ENCODE data around the gene LRFN4. TPM values are rescaled to one million over a fixed set of nuclear protein-coding genes. Genes with fewer than 3 reads are reported as not detected.

Gene LRFN4
- total RNA-seq, 4 donors from 2014 or later: 8.7 to 21.9 (median 13.1) TPM

DNA sequence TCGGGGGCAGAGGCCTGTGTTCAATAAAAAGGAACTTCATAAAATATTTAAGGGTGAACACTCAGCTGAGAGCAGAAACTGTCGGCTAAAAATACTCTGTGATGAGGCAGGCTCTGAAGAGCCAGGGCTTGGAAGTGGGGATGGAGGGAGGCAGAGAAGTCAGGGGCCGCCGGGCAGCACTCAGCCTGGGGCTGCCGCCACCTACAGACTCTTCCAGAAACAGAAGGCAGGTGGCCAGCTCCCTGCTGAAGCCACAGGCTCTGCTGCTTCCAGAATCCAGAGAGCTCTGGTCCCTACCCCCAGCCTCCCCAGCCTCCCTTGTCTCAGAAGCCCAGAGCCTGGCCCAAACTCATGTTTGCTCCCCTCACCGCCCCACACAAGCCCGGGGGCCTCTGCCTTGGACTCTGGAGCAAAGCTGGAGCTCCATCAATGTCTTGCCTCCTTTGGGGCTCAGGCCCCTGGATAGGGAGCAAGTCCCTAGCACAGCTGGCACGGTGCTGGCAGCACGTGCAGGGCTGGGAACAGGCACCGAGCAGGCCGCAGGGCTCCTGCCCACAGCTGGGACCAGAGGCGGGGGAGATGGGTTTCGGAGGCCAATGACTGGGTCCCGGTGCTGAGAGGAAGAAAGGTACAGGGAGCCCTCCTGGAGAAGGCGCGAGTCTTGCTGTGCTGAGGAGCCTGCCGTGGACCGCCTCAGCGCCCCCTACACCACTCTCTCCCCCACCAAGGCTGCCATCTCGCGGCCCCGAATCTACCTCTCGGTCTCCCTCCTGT is 8.2 kb downstream of the LRFN4 start:
- Histone ChIP-seq H3K27me3 (no peaks in the 10 kb centered on the region), H3K4me1 (no peaks in the 10 kb centered on the region), H3K4me3 (no peak overlapping the region), H3K36me3 (peaks cover 0 to 28% (median 12%) of the 10 kb centered on the region in 4 donors), H3K27ac (replicated peaks in 1 of 4) (no peak overlapping the region), H3K9me3 (no peaks in the 10 kb centered on the region)
- intact Hi-C loops (cut with DNase I): no loop called here
- no peak for TF ChIP-seq CTCF (IDR thresholded peaks at IDR 0.05)
- no peak for TF ChIP-seq POLR2AphosphoS5 (IDR thresholded peaks at IDR 0.05)
- no peak for TF ChIP-seq EP300 (IDR thresholded peaks at IDR 0.05)
- no peak for TF ChIP-seq POLR2A (IDR thresholded peaks at IDR 0.05; ENCODE audit: low read depth)
- DNase-seq (ENCODE audit: extremely low spot score): no peak
- WGBS: 89% methylated on average over 23 of the region's 23 CpGs

GRCh38 chr11:66866007-66866406 is 9.1 kb downstream of the LRFN4 start:
- Histone ChIP-seq H3K27me3 (no peaks in the 10 kb centered on the region), H3K9me3 (no peaks in the 10 kb centered on the region), H3K36me3 (peaks cover 0 to 36% (median 15%) of the 10 kb centered on the region in 4 donors), H3K4me3 (no peak overlapping the region), H3K4me1 (no peaks in the 10 kb centered on the region), H3K27ac (replicated peaks in 1 of 4) (no peak overlapping the region)
- no peak for DNase-seq (ENCODE audit: extremely low spot score)
- TF ChIP-seq POLR2A (IDR thresholded peaks at IDR 0.05; ENCODE audit: low read depth) (no peak), EP300 (IDR thresholded peaks at IDR 0.05) (no peak), POLR2AphosphoS5 (IDR thresholded peaks at IDR 0.05) (no peak), CTCF (IDR thresholded peaks at IDR 0.05) (no peak)
- 92% methylated on average over 16 of the region's 23 CpGs for WGBS
- intact Hi-C loops (cut with DNase I): no loop called here

DNA sequence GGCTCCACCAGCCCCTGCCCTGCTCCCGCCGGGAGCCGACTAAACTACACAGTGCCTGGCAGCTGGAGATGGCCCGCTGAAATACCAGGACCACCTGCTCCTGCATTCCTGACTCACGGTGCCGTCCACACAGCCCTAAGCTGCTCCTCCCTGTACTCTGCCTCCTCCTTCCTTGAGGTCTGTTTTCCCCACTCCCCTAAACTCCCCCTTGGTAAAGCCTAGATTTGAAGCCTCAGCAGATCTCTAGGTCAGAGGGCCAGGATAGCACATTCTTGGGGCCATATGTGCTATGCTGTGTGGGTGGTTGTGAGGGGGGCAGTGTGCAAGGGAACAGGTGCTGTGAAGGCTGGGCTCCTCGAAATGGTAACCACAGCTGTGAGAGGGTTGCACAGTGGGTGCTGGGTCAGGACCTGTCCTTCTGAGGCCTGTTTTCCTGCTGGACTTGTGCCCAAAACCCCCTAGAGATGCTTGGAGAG is 9.7 kb downstream of the LRFN4 start:
- H3K36me3 ChIP-seq: peaks cover 0 to 38% (median 17%) of the 10 kb centered on the region in 4 donors
- whole genome bisulfite sequencing: 88% methylated on average over 3 of the region's 7 CpGs
- H3K27me3 ChIP-seq: no peaks in the 10 kb centered on the region
- H3K4me1 ChIP-seq: no peaks in the 10 kb centered on the region
- H3K27ac ChIP-seq (replicated peaks in 1 of 4): no peak overlapping the region
- no peak for TF ChIP-seq POLR2AphosphoS5 (IDR thresholded peaks at IDR 0.05)
- no peak for TF ChIP-seq POLR2A (IDR thresholded peaks at IDR 0.05; ENCODE audit: low read depth)
- TF ChIP-seq EP300 (IDR thresholded peaks at IDR 0.05): no peak
- no peak for TF ChIP-seq CTCF (IDR thresholded peaks at IDR 0.05)
- H3K9me3 ChIP-seq: no peaks in the 10 kb centered on the region
- no peak for DNase-seq (ENCODE audit: extremely low spot score)
- H3K4me3 ChIP-seq: no peak overlapping the region
- intact Hi-C loops (cut with DNase I): no loop called here

DNA sequence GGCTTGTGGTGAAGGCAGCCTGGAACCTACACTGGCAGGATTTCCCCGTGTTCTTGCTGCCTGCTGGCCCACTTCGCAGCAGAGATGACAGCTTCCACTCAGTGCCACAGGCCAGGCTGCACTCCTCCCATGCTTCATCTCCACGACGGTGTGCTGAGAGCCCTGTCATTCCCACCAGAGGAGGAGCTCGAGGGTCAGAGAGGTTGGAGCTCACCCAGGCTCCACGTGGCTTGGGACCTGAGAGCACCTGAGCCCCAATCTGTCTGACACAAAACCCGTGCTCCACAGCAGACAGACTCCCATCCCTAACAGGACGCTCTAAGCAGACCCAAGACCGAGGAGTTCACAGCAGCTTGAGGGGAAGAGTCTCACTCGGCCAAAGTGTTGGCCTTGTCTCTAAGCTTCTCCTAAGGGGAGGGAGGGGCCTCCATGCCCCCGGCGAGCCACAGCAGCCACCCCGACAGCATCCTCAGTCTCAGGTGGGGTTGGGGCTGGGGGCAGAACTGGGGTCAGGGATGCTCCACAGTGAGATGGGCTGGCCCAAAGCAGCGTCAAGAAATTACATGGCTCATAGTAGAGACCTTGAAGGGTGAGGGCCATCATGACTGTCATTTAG is 10.7 kb downstream of the LRFN4 start:
- intact Hi-C loops (cut with DNase I): no loop called here
- DNase-seq (ENCODE audit: extremely low spot score): no peak
- 87% methylated on average over 12 of the region's 14 CpGs for WGBS

More for the DNA sequence above, 10.7 kb downstream of the LRFN4 start:
- TF ChIP-seq EP300 (IDR thresholded peaks at IDR 0.05): no peak
- TF ChIP-seq POLR2AphosphoS5 (IDR thresholded peaks at IDR 0.05): no peak
- TF ChIP-seq POLR2A (IDR thresholded peaks at IDR 0.05; ENCODE audit: low read depth): no peak
- no peak for TF ChIP-seq CTCF (IDR thresholded peaks at IDR 0.05)
- no peaks in the 10 kb centered on the region for H3K9me3 ChIP-seq
- peaks cover 0 to 39% (median 16%) of the 10 kb centered on the region in 4 donors for H3K36me3 ChIP-seq
- H3K4me1 ChIP-seq: no peaks in the 10 kb centered on the region
- no peak overlapping the region for H3K27ac ChIP-seq (replicated peaks in 1 of 4)
- no peaks in the 10 kb centered on the region for H3K27me3 ChIP-seq
- H3K4me3 ChIP-seq: no peak overlapping the region
